Adipose tissue (tissue), 3 donors: ENCODE measurements around the gene MACROD2. TPM values are rescaled to one million over a fixed set of nuclear protein-coding genes. Genes with fewer than 3 reads are reported as not detected.

Experiments used
- H3K27ac ChIP-seq: one replicate; pipeline ENCODE4 v1.5.1; 2013; ENCODE audit warnings: low read depth, low read length
- WGBS, 3 donors: extraction: QIAGEN DNeasy Blood & Tissue Kit; methylation state at CpG; one replicate each; pipeline ENCODE4 v1.1.7; 2013; 5-methylcytosine and 5-hydroxymethylcytosine counted together
- polyA plus RNA-seq, 3 donors: library from polyadenylated mRNA; stranded (reverse); fragments of 200-250 nt; gene quantifications; one replicate each; pipeline ENCODE4 v1.2.3, GENCODE V29; 2013
- donor health status: healthy with polysubstance abuse.
- donor health status: Bipolar disorder and iron deficiency.
- donor health status: healthy.

The MACROD2 gene
- polyA plus RNA-seq, 3 donors = 0.11 to 0.98 (median 0.56) TPM

DNA sequence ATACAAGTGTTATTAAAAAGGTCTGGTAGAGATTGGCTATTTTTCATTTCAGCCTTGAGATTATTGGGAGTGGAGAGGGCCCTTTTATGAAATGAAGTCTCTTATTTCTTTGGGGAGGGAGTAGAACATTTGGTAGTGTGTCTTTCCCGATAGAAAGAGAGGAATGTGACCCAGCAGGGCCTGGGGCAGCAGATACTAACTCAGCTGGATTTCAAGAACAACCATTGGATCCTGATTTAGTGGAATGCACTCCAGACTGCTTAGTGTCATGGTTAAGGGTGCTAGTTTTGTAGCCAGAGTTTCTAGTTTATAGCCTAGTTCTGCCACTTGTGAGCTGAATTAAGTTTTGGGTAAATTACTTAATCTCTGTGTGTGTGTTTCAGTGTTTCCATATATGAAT, 360.5 kb downstream of the MACROD2 start:
- no peak overlapping the region for H3K27ac ChIP-seq
- 48 to 56% (median 50%) methylated on average over 1 of the region's 1 CpG for WGBS, 3 donors

DNA sequence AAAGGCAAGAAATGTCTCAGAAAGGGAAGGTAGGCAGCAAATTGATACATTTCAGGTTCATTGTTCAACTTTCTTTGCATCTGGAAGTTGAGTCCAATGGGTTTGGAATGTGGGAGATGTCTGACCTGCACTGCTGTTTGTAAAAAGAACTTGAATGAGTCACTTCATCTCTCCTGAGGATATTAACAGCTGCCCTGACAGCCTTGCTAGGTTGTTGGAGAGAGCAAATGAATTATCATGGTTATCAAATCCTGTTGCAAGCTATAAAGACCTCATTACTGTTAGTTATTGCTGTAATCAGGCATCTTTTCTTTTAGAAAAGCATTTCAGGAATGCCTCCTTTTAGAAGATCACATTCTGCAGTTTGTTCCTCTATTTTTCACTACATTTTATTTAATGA, 365.1 kb downstream of the MACROD2 start:
- H3K27ac ChIP-seq = no peak overlapping the region

DNA sequence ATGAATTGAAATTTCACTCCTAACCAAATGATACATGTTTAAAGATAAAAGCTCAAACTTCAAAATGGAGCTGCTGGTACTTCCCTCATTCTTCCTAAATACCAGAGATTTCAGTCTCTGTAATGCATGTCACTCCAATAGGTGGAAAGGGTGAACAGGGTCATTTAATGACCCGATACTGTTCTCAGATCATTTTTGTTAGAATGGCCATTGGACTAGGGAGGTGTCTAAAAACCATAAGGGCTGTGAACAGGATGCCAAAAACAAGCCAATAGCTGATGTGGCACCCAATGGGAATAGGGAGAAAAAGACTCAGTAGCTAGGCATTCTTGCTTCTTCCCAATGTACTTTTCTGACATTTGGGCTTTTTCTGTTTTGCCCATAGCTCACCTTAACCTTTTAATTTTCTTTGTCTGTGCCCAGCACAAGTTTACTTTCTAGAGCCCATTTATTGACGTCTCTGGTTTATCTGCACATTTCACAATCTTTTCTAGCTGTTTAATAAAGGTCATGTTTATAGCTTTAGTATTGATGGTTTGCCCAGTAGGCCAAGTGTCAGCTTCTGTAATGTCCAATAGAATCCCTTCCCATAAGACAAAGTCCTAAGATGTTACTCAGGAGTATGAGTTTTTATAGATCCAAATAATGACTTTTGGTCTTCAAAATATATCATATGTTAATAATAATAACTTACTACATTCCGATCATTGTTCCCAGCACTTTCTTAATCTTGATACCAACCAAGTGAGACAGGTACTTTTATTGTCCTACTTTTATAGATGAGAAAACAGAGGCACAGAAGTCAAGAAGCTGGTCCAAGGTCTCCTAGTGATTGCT, 366.4 kb downstream of the MACROD2 start:
- H3K27ac ChIP-seq = no peak overlapping the region
- 70 to 90% (median 86%) methylated on average over 3 of the region's 3 CpGs for WGBS, 3 donors

DNA sequence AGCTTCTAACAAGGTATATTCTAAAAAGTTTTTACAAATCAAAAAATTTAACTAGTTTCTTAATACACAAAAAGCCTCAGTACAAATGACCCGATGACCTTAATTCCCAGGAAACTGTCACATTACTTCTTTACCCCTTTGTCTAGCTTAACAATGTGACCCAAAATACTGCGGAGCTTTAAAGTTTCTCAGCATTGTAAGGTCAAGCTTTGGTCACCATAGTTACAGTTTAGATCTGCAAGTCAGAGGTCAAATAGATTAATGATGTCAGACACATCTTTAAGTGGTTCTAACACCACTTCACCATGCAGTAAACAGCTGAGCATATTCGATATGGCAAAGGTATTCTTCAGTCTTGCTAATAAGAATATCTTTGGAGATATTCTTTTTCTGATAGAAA, 378.9 kb downstream of the MACROD2 start:
- H3K27ac ChIP-seq = no peak overlapping the region
- 53 to 65% (median 59%) methylated on average over 3 of the region's 3 CpGs for WGBS, 3 donors

DNA sequence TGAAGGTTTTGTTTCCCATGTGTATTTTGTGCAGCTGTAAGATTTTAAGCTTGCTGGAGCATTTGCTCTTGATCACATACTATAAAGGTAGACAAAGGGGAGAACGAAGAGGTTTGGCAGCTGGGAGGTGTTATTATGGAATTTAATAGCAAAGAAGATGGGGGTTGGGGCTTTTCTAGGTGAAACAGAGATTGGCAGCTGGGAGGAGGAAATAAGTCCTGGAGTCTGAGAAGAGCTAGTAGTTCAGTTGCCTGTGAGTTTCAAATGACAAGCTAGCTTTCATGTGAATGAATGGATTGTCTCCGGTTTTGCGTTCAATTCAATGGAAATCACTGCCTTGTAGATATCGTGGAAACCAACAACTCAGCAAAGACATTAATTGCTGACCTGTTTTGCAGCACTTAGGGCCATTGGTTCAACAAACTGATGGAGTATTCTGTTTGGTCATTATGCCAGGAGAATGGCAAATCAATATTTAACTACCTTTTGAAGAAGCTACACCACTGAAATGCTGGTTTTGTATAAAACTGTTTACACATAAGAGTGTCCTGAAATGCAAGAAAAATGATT, 380.2 kb downstream of the MACROD2 start:
- no peak overlapping the region for H3K27ac ChIP-seq
- WGBS, 3 donors = 52 to 72% (median 67%) methylated on average over 4 of the region's 4 CpGs

DNA sequence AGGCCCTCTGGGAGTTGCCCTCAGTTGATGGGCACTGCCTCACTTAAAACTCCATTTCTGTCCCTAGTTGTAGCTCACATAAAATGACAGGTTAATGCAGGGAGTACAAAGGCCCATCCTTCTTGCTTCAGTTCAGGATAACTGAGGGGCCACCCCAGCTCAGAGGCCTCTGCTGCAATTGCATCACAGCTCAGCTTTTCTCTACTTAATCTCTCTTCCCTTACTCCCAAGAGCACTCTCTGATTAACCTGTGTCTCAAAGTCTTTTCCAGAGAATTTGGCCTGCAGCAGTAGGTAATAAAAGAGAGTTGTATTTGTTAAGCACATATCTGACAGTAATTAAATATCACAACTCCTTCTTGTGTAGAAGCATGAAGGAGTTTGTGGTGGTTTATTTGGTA, 383.0 kb downstream of the MACROD2 start:
- H3K27ac ChIP-seq = no peak overlapping the region

DNA sequence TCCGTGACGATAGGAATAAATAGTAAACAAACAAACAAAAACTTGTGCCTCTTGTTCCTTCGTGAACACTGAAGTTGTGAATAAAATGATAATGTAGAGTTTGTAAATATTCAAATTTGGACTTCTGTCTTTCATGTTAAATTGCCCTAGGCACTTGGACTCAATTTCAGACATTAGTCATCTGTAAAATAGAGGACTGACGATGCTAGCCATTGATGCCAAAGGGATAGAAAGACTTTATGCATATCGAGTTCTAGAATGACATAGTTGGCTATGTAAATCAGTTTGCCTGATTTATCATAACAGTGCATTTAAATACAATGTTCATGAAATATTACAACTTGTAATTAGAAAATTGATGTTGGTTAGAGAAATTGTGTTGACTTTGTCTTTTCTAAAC, 388.0 kb downstream of the MACROD2 start:
- no peak overlapping the region for H3K27ac ChIP-seq
- WGBS, 3 donors = 87 to 93% (median 87%) methylated on average over 5 of the region's 5 CpGs

DNA sequence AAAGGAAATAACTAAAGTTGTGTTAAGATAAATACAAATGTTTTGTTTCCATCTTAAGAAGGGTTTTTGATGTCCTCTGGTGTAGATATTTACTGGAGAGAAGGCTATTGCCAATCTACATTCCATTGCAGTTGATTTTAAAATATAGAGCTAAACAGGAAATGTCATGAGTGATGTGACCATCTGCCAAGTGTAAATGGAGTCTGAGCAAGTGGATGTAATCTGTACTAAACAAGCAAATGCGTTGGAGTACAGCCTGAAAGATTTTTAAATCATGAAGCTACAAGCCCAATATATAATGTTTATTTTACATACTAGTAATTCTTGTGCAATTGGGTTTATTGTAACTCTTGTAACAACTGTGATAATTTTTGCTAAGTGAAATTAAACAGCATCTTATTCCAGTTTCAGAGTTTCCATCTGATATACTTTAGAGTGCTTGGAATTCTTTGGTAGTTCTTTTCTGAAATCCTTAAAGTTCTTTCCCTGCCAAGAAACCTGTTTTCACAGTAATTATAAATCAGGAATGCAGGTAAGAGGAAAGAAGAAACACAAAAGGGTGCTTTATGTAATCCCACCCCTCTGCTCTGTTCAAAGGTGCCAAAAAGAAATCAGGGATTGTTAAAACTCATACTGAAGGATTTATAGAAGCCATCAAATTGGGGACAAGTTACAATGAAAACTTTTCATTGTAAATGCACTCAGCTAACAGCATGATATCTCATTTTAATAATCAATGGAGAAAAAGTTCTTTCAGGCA, 389.3 kb downstream of the MACROD2 start:
- 20 to 46% (median 27%) methylated on average over 1 of the region's 1 CpG for WGBS, 3 donors
- H3K27ac ChIP-seq = no peak overlapping the region

DNA sequence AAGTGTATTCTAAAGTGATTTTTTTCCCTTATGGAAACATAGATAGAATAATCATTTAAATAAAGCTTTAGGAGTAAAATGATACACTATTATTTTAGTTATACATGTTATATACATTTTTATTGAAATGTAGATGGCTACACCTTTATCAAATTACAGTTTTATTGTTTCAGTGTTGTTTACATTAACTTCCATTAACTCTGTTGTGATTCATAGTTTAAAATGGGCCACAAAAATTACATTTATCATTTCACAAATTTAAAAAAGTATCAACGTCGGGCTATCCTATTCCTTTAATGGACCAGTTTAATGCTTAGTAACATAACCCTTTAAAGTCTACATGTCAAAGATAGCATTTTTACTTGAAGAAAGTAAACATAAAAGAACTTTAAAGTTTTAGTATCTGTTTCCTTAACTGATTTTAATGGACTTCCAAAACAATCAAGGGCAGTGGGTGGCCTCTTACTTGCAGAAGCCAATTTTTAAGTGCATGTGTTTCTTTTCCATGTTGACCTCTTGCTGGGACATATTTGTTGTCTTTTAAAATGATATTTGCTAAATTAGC, 389.9 kb downstream of the MACROD2 start:
- WGBS, 3 donors = 61 to 81% (median 75%) methylated on average over 2 of the region's 2 CpGs
- H3K27ac ChIP-seq = no peak overlapping the region

DNA sequence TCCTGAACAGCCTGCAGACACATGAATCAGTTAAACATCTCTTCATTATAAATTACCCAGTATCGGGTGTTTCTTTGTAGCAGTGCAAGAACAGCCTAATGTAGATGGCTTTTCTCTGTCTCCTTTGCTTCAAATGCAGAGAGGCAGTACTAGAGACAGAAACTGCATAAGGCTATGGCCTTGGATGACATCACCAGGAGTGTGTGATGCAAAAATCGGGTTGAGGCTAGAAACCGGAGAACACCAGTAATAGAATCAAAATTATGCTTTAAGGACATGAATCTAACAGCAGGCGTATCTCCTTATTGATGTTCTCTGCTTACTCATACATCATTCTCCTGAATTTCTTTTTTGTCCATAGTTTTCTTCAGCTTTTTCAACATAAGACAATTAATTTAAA, 391.4 kb downstream of the MACROD2 start:
- no peak overlapping the region for H3K27ac ChIP-seq
- WGBS, 3 donors = 92 to 96% (median 93%) methylated on average over 4 of the region's 4 CpGs

DNA sequence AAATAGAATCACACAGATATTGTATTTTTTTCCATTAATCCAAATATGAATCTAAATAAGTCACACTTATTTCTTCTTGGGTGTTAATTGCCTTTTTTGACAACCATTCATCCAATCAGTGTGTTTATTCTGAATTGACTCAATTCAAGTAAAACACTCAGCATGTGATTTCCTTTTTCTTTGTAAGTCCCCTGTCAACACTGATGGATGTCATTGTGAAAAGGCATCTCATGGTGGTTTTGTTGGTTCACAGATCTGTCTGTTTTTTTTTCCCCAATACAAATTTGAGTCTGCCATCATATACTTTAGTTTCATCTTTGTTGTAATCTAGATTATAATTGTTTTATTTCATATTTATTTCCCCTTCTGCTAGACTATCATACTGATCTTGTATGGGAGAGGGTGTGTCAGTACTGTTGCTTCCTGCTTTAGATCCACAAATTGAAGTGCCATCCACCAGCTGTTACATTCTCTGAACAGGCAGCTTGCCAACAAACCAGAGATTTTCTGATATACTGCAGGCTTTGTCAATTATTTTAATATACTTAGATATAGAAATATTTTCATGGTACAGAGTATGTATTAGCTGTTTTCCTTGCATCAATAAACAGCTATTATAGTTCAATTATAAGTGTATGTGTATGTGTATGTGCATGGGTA, 406.3 kb downstream of the MACROD2 start:
- H3K27ac ChIP-seq = no peak overlapping the region

DNA sequence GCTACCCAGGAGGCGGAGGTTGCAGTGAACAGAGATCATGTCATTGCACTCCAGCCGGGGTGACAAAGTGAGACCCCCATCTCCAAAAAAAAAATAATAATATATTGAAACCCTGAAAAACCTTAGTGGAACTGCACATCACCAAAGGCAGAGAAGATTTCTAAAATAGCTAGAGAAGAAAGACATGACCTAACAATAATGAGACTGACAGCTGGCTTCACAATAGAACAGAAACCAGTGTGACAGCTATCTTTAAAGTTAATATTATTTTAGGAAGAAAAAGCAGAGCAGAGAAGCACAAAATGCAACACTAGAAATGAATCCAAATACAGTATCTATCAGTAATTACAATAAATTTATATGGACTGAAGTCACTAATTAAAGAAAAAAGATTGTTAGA, 409.2 kb downstream of the MACROD2 start:
- no peak overlapping the region for H3K27ac ChIP-seq
- 92 to 96% (median 94%) methylated on average over 2 of the region's 2 CpGs for WGBS, 3 donors

DNA sequence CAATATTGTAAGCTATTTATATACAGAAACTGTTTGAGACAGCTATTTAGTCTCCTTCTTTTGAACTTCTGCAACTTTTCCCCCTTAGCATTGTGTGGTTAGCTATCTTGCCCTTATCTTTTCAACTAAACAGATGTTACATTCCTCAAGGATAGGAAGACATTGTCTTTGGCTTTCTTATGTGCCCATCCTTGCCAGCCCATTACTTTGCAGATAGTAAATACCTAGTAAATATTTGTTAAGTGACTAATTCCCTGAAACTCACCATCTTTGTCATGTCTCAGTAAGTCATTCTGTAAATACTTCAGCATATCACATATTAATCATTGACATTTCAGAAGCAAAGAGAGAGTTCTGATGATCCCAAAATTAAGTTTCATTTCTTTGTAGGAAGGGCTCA, 411.2 kb downstream of the MACROD2 start:
- H3K27ac ChIP-seq = no peak overlapping the region

DNA sequence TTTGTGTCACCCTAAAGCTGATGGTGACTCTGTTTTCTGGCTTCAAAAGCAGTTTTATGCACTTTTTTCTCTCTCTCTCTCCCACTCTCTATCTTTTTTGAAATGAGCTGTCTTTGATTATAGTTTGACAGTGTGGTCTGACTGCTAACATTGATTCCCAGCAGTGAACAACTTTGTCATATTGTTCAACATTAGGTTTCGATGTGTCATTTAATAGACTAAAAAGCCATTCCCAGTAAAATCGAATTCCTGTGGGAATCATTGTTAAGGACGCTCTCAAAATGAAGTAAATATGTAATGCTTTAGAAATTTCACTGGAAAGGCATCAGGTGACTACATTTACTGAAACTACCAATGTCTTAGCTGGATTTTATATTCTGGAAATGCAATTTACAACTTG, 412.0 kb downstream of the MACROD2 start:
- 79 to 91% (median 79%) methylated on average over 3 of the region's 3 CpGs for WGBS, 3 donors
- H3K27ac ChIP-seq = no peak overlapping the region

DNA sequence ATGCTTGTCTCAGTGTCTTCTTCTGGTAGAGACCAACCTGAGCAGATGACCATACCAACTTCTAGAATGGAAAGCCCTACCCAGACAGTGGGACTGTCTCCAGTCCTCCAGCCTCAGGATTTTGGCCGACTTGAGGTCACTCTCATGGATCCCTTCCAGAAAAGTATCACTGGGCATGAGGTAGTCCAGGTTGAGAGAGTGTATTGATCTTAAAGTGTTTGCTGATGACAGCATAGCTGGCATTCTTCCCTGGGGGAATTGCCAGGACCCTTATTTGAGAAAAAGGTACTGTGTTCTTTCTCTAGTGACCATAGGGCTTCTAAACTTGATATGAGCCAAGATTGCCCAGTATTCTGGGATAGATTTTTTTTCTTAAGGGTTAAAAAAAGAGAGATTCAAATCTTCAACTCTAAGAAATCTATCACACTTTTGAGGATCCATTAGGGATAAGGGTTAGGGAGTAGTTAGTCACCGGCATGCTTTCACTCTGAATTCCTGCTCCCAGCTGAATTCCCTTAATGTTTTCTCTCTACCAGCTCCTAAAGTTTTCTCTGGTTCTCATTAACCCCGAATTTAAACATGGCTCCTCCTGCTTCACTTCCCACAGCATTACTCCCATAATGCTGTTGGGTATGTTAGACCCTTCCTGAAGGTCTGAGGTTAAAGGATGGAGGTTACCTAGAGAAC, 415.7 kb downstream of the MACROD2 start:
- no peak overlapping the region for H3K27ac ChIP-seq
- WGBS, 3 donors = 63 to 78% (median 74%) methylated on average over 3 of the region's 3 CpGs

DNA sequence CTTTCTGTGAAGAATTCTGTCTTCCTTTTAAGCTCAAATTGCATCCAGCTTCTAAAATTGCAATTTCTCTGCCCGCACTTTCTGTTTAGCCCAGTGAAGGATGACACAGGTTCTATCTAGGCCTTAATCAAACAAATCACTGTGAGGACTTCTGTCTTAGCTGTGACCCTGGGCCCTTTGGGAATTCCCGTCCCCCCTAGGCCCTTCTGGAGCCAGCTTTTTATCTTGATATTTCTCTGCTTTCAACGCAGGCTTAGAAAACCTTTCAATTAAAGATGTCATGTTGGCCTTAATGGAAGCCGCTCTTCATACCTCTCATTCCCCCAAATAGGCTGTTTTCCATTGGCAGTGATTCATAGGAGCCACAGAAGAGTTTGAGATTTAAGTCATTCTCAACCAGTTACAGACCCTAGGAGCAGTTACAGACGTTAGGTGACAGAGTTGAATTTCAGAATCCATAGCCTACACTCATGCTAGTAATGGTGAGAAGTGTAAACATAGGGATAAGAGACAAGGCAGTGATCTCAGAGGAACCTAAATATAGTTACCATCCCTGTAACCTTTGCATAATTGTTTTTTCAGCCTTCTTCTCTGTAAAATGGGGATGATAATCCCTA, 416.9 kb downstream of the MACROD2 start:
- no peak overlapping the region for H3K27ac ChIP-seq
- 83 to 90% (median 84%) methylated on average over 5 of the region's 5 CpGs for WGBS, 3 donors

DNA sequence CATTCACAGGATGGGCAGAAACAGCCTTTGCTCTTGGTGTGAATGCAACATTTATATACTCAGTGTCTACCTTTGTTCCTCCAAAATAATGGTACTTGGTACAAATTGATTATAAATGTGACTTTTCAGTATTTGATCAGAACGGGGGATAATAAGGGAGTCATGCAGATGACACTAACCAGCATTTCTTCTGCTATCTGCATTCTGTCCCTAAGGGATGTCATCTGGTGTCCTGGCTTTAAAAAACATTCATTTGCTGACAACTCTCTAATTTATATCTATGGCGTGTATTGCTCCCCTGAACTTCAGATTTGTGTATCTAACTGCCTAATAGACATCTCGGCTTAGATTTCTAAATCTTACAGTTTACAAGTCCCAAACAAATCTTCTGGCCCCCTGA, 418.5 kb downstream of the MACROD2 start:
- no peak overlapping the region for H3K27ac ChIP-seq
- 74 to 90% (median 77%) methylated on average over 3 of the region's 3 CpGs for WGBS, 3 donors

DNA sequence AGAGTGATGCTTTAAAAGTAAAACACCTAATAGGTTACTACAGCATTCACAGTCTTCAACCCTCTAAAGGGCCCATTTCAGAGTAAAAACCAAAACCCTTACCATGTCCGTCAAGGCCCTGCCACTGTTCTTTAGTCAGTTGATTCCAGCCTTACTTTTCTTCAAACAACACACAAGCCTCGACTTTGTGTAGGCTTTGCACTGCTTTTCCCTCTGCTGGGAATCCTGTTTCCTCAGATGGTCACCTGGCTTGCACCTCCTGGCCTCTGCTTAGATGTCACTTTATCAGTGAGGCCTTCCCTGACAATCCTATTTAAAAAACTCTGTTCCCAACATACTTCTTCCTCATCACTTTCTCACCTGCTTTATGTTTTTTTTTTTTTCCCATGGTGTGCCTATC, 419.2 kb downstream of the MACROD2 start:
- H3K27ac ChIP-seq = no peak overlapping the region
- 74 to 87% (median 83%) methylated on average over 2 of the region's 2 CpGs for WGBS, 3 donors
